Ectodermal cell (in vitro differentiated cells): Measurements from ENCODE around the gene FBXL2.
"Not testable (repeated sequence)": the region's sequence is repeated elsewhere in the genome, so short reads cannot be mapped to it uniquely, and the experiment has no call there.

Experiments used
- H3K27ac ChIP-seq: 2 replicates; pipeline ENCODE4 v1.7.0; 2013; ENCODE audit warnings: mild to moderate bottlenecking, low read depth, low read length; ENCODE audit not compliant: insufficient read depth, poor library complexity, severe bottlenecking
- H3K27me3 ChIP-seq: 2 replicates; pipeline ENCODE4 v1.7.0; 2013; ENCODE audit warnings: mild to moderate bottlenecking, low read length; ENCODE audit not compliant: insufficient read depth, control insufficient read depth, poor library complexity, severe bottlenecking
- H3K36me3 ChIP-seq: one replicate; pipeline ENCODE4 v1.7.0; 2013; ENCODE audit warnings: low read length; ENCODE audit not compliant: control insufficient read depth, insufficient read depth
- H3K4me1 ChIP-seq: one replicate; pipeline ENCODE4 v1.7.0; 2013; ENCODE audit warnings: low read length; ENCODE audit not compliant: control insufficient read depth, insufficient read depth
- H3K4me3 ChIP-seq: 2 replicates; pipeline ENCODE4 v1.7.0; 2013; ENCODE audit warnings: low read depth, low read length, control low read depth; ENCODE audit not compliant: insufficient read depth
- H3K9me3 ChIP-seq: 2 replicates; pipeline ENCODE4 v1.7.0; 2013; ENCODE audit warnings: mild to moderate bottlenecking, low read length, moderate library complexity; ENCODE audit not compliant: control insufficient read depth
- WGBS, 2 experiments: methylation state at CpG; one replicate each; pipeline ENCODE4 v1.1.7; 2013; ENCODE audit warnings: missing lambda C conversion rate in 2 of 2; 5-methylcytosine and 5-hydroxymethylcytosine counted together

The FBXL2 gene

GRCh38 chr3:33313331-33313730, 36.1 kb downstream of the FBXL2 start:
- Histone ChIP-seq H3K4me3 (no peak overlapping the region), H3K27me3 (no peaks in the 10 kb centered on the region), H3K36me3 (no peaks in the 10 kb centered on the region), H3K4me1 (no peaks in the 10 kb centered on the region), H3K27ac (no peak overlapping the region), H3K9me3 (no peaks in the 10 kb centered on the region)

- Histone ChIP-seq H3K9me3 (no peaks in the 10 kb centered on the region), H3K4me1 (no peaks in the 10 kb centered on the region), H3K4me3 (no peak overlapping the region), H3K27me3 (no peaks in the 10 kb centered on the region), H3K27ac (no peak overlapping the region), H3K36me3 (no peaks in the 10 kb centered on the region)
Observed at GRCh38 chr3:33314993-33315392, 37.8 kb downstream of the FBXL2 start.

GRCh38 chr3:33315826-33316225, 38.6 kb downstream of the FBXL2 start:
- no peaks in the 10 kb centered on the region for H3K9me3 ChIP-seq
- H3K4me3 ChIP-seq, result no peak overlapping the region
- no peaks in the 10 kb centered on the region for H3K36me3 ChIP-seq
- no peaks in the 10 kb centered on the region for H3K4me1 ChIP-seq
- H3K27ac ChIP-seq, result no peak overlapping the region
- WGBS, 2 experiments, result 87 to 93% methylated on average over 2 of the region's 2 CpGs
- no peaks in the 10 kb centered on the region for H3K27me3 ChIP-seq

GRCh38 chr3:33317963-33318709, 40.9 kb downstream of the FBXL2 start:
- 81 to 88% methylated on average over 3 to 4 of the region's 4 CpGs for WGBS, 2 experiments
- Histone ChIP-seq H3K4me3 (no peak overlapping the region), H3K27me3 (no peaks in the 10 kb centered on the region), H3K36me3 (no peaks in the 10 kb centered on the region), H3K9me3 (no peaks in the 10 kb centered on the region), H3K4me1 (no peaks in the 10 kb centered on the region), H3K27ac (no peak overlapping the region)

- 85 to 95% methylated on average over 4 to 5 of the region's 5 CpGs for WGBS, 2 experiments
- Histone ChIP-seq H3K36me3 (no peaks in the 10 kb centered on the region), H3K27ac (no peak overlapping the region), H3K27me3 (no peaks in the 10 kb centered on the region), H3K4me1 (no peaks in the 10 kb centered on the region), H3K4me3 (no peak overlapping the region), H3K9me3 (no peaks in the 10 kb centered on the region)
Observed at GRCh38 chr3:33318710-33319380, 41.6 kb downstream of the FBXL2 start.

- no peak overlapping the region for H3K4me3 ChIP-seq
Observed at GRCh38 chr3:33322412-33322811, 45.2 kb downstream of the FBXL2 start.

GRCh38 chr3:33331414-33331813, 54.2 kb downstream of the FBXL2 start:
- no peaks in the 10 kb centered on the region for H3K27me3 ChIP-seq
- 86 to 89% methylated on average over 1 to 2 of the region's 2 CpGs for WGBS, 2 experiments
- no peaks in the 10 kb centered on the region for H3K9me3 ChIP-seq
- H3K36me3 ChIP-seq, result no peaks in the 10 kb centered on the region
- no peaks in the 10 kb centered on the region for H3K4me1 ChIP-seq
- H3K4me3 ChIP-seq, result no peak overlapping the region
- no peak overlapping the region for H3K27ac ChIP-seq

More at GRCh38 chr3:33322412-33322811, 45.2 kb downstream of the FBXL2 start:
- Histone ChIP-seq H3K36me3 (no peaks in the 10 kb centered on the region), H3K27me3 (no peaks in the 10 kb centered on the region), H3K4me1 (no peaks in the 10 kb centered on the region), H3K27ac (no peak overlapping the region), H3K9me3 (no peaks in the 10 kb centered on the region)
- 94 to 100% methylated on average over 1 of the region's 1 CpG for WGBS, 2 experiments

- no peaks in the 10 kb centered on the region for H3K36me3 ChIP-seq
- no peaks in the 10 kb centered on the region for H3K9me3 ChIP-seq
- no peak overlapping the region for H3K27ac ChIP-seq
- WGBS, 2 experiments, result 83 to 86% methylated on average over 1 to 2 of the region's 2 CpGs
- H3K4me3 ChIP-seq, result no peak overlapping the region
- H3K4me1 ChIP-seq, result no peaks in the 10 kb centered on the region
- H3K27me3 ChIP-seq, result no peaks in the 10 kb centered on the region
Observed at GRCh38 chr3:33334364-33334763, 57.1 kb downstream of the FBXL2 start.

GRCh38 chr3:33338936-33339465, 61.8 kb downstream of the FBXL2 start:
- not testable (repeated sequence) for H3K27me3 ChIP-seq, H3K36me3 ChIP-seq, H3K4me3 ChIP-seq, H3K4me1 ChIP-seq, H3K9me3 ChIP-seq, H3K27ac ChIP-seq

- H3K27me3 ChIP-seq, result no peaks in the 10 kb centered on the region
- no peaks in the 10 kb centered on the region for H3K4me1 ChIP-seq
- H3K36me3 ChIP-seq, result no peaks in the 10 kb centered on the region
Observed at GRCh38 chr3:33339758-33340157, 62.5 kb downstream of the FBXL2 start.

More at GRCh38 chr3:33339758-33340157, 62.5 kb downstream of the FBXL2 start:
- Histone ChIP-seq H3K9me3 (no peaks in the 10 kb centered on the region), H3K27ac (no peak overlapping the region), H3K4me3 (no peak overlapping the region)
